Nephron (organoid): ENCODE results near the gene SLC15A1.

Experiments used
- H3K27ac Mint-ChIP-seq, 3 experiments: 2 replicates each; pipeline ENCODE4 v1.8.0; 2020; ENCODE audit warnings: mixed read lengths in 3 of 3, mild to moderate bottlenecking in 2 of 3, moderate library complexity in 1 of 3
- H3K27me3 Mint-ChIP-seq: 2 replicates; pipeline ENCODE4 v1.8.0; 2021; ENCODE audit warnings: low read depth, mild to moderate bottlenecking, moderate library complexity, mixed read lengths
- H3K36me3 Mint-ChIP-seq: 2 replicates; pipeline ENCODE4 v1.8.0; 2020; ENCODE audit warnings: low read depth, mixed read lengths
- H3K4me1 Mint-ChIP-seq: 2 replicates; pipeline ENCODE4 v1.8.0; 2020; ENCODE audit warnings: mixed read lengths
- H3K4me3 Mint-ChIP-seq, 3 experiments: 2 replicates each; pipeline ENCODE4 v1.8.0; 2020; ENCODE audit warnings: mild to moderate bottlenecking in 3 of 3, mixed read lengths in 3 of 3, moderate library complexity in 2 of 3
- H3K9me3 Mint-ChIP-seq: 2 replicates; pipeline ENCODE4 v1.8.0; 2020; ENCODE audit warnings: mixed read lengths
- CTCF ChIP-seq, 3 experiments: fragments of 200-600 bp; sonication (generic); IDR thresholded peaks; one replicate each; pipeline ENCODE4 v1.5.0; 2021; ENCODE audit warnings: antibody characterized with exemption in 3 of 3; ENCODE audit not compliant: unreplicated experiment in 3 of 3

SLC15A1 gene

DNA sequence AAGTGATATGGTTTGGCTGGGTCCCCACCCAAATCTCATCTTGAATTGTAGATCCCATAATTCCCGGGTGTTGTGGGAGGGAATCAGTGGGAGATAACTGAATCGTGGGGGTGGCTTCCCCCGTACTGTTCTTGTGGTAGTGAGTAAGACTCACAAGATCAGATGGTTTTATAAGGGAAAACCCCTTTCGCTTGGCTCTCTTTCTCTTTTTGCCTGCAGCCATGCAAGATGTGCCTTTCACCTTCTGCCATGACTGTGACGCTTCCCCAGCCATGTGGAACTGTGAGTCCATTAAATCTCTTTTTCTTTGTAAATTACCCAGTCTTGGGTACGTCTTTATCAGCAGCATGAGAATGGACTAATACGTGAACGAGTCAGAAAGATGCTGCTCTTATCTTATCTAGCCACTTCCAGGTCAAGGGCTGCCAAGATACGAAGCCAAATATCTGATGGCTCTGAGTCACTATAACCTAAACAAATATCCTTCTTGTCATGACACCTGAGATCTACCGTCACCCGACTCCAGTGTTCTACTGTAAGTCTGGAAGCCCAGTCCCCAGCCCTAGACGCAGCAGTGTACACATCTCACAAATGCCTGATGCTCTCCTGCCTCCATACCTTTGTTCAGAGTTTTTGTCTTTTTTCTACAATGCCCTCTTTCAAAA, 45.9 kb downstream of the SLC15A1 start:
- no peak for TF ChIP-seq CTCF (IDR thresholded peaks at IDR 0.05; ENCODE audit: unreplicated experiment in 3 of 3)
- Mint-ChIP-seq H3K4me1 (no peaks in the 10 kb centered on the region), H3K4me3 (no peak overlapping the region), H3K9me3 (no peaks in the 10 kb centered on the region), H3K27me3 (peaks cover 18% of the 10 kb centered on the region), H3K27ac (no peak overlapping the region), H3K36me3 (no peaks in the 10 kb centered on the region)

- H3K27me3 Mint-ChIP-seq: peaks cover 4% of the 10 kb centered on the region
- peak overlapping the region; percentile 47 to 97 (median 54) for H3K27ac Mint-ChIP-seq
- no peaks in the 10 kb centered on the region for H3K9me3 Mint-ChIP-seq
- no peak for TF ChIP-seq CTCF (IDR thresholded peaks at IDR 0.05; ENCODE audit: unreplicated experiment in 3 of 3)
- peaks cover 5% of the 10 kb centered on the region for H3K4me1 Mint-ChIP-seq
- peak overlapping the region in 1 of 3 experiments; percentile 14 for H3K4me3 Mint-ChIP-seq
- H3K36me3 Mint-ChIP-seq: no peaks in the 10 kb centered on the region
Measured at GRCh38 chr13:98697791-98698190, 54.7 kb downstream of the SLC15A1 start.

DNA sequence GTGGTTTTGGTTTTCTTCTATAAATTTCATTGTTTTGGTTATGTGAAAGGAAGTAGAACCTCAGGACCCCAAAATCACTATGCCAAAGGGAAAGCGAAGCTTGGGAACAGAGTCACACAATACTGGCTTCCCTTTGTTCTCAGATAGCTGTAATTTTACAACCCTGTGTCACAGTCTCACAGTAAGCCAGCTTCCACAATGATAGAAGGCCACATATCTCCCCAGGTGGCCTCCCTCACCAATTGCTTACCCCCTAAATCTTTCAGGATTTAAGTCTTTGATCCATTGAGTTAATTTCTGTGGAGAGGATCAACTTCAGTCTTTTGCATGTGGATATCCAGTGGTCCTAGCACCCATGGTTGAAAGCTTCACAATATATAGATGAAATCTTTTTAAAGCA, 58.7 kb downstream of the SLC15A1 start:
- H3K36me3 Mint-ChIP-seq: no peaks in the 10 kb centered on the region

GRCh38 chr13:98691360-98691759, 61.1 kb downstream of the SLC15A1 start:
- H3K27me3 Mint-ChIP-seq: no peaks in the 10 kb centered on the region
- H3K4me1 Mint-ChIP-seq: no peaks in the 10 kb centered on the region
- no peaks in the 10 kb centered on the region for H3K9me3 Mint-ChIP-seq
- peak overlapping the region in 1 of 3 experiments; percentile 34 for H3K27ac Mint-ChIP-seq
- no peaks in the 10 kb centered on the region for H3K36me3 Mint-ChIP-seq
- TF ChIP-seq CTCF (IDR thresholded peaks at IDR 0.05; ENCODE audit: unreplicated experiment in 3 of 3): no peak
- H3K4me3 Mint-ChIP-seq: no peak overlapping the region

More for the DNA sequence above, 58.7 kb downstream of the SLC15A1 start:
- TF ChIP-seq CTCF (IDR thresholded peaks at IDR 0.05; ENCODE audit: unreplicated experiment in 3 of 3): no peak
- Mint-ChIP-seq H3K27ac (no peak overlapping the region), H3K27me3 (no peaks in the 10 kb centered on the region), H3K4me3 (no peak overlapping the region), H3K9me3 (no peaks in the 10 kb centered on the region), H3K4me1 (peaks cover 5% of the 10 kb centered on the region)

DNA sequence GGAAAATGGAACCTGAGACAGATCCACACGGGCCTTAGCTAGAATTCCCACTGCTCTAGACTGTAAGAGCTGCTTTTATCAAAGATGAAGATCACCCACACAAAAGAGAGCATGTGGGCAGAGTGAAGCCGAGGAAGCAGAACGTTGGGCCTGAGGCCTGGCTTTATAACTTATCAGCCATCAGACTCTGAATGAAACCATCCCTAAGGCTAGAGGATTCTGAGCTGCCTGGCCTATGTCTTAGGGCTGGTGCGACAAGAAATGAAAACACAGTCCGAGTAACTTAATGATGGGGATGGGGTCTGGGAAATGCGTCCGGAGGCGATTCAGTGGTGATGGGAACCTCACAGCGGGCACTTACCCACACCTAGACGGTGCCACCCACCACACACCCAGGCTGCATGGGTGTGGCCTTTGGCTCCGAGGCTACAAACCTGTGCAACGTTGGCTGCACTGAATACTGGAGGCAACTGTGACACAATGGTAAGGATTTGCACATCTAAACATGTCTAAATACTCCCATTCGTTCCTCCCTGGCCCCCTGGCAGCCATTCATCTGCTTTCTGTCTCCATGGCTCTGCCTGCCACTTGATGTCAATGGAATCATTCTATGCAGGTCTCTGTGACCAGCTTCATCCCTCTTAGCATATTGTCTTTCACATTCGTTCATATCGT, 62.0 kb downstream of the SLC15A1 start:
- Mint-ChIP-seq H3K4me1 (no peaks in the 10 kb centered on the region), H3K27ac (peak overlapping the region in 1 of 3 experiments; percentile 7), H3K9me3 (no peaks in the 10 kb centered on the region), H3K4me3 (no peak overlapping the region), H3K36me3 (no peaks in the 10 kb centered on the region), H3K27me3 (no peaks in the 10 kb centered on the region)
- no peak for TF ChIP-seq CTCF (IDR thresholded peaks at IDR 0.05; ENCODE audit: unreplicated experiment in 3 of 3)
